ENCODE measurements around the gene CILP2.

- TF ChIP-seq CTCF (IDR thresholded peaks at IDR 0.05) (no peak), ZFX (IDR thresholded peaks at IDR 0.05; ENCODE audit: borderline replicate concordance) (no peak)
Measured at GRCh38 chr19:19508217-19508616, 29.8 kb upstream of the CILP2 start.

Data from 22Rv1 (cell line).